AG04450 (cell line): ENCODE results near the gene ZNF608. TPM values are rescaled to one million over a fixed set of nuclear protein-coding genes. Genes with fewer than 3 reads are reported as not detected.

Experiments
- CTCF ChIA-PET: fragments of 300-600, 350-600 bp; formaldehyde crosslinking; extraction: SDS; loops from one replicate; lab custom pipeline; 2022; ENCODE audit warnings: antibody characterized with exemption, inconsistent platforms; lab: Charles Lee
- POLR2A ChIA-PET: fragments of 350-600 bp; formaldehyde crosslinking; extraction: SDS; loops from one replicate; lab custom pipeline; 2021; ENCODE audit warnings: antibody characterized with exemption, inconsistent platforms; lab: Yijun Ruan, JAX
- DNase-seq: peaks from one replicate; pipeline ENCODE4 v3.0.0-alpha.2; 2011; ENCODE audit warnings: low read depth, low spot score
- H3K27ac ChIP-seq: one replicate; pipeline ENCODE4 v1.5.1; 2012; ENCODE audit warnings: low read depth, low read length, control low read depth
- H3K27me3 ChIP-seq: one replicate; pipeline ENCODE4 v1.6.0; 2012; ENCODE audit warnings: low read length; ENCODE audit not compliant: control insufficient read depth, insufficient read depth
- H3K4me3 ChIP-seq: 2 replicates; pipeline ENCODE4 v1.5.1; 2011; ENCODE audit warnings: mild to moderate bottlenecking, low read depth, low read length, control low read depth
- H3K9me3 ChIP-seq: 2 replicates; pipeline ENCODE4 v1.5.1; 2012; ENCODE audit warnings: low read length; ENCODE audit not compliant: control insufficient read depth, insufficient read depth
- polyA plus RNA-seq: library from polyadenylated mRNA; depleted of rRNA; stranded (reverse); fragments of >200 nt; gene quantifications from 2 replicates; pipeline ENCODE4 v1.2.3, GENCODE V29; 2011
- TF ChIP-seq, protein P1 (sequence below): IDR thresholded peaks from 2 replicates; pipeline ENCODE4 v1.5.1; 2011; ENCODE audit warnings: low read depth, low read length, control low read depth, inconsistent platforms

Gene ZNF608
- polyA plus RNA-seq, 1 experiment: 13.0 TPM

DNA sequence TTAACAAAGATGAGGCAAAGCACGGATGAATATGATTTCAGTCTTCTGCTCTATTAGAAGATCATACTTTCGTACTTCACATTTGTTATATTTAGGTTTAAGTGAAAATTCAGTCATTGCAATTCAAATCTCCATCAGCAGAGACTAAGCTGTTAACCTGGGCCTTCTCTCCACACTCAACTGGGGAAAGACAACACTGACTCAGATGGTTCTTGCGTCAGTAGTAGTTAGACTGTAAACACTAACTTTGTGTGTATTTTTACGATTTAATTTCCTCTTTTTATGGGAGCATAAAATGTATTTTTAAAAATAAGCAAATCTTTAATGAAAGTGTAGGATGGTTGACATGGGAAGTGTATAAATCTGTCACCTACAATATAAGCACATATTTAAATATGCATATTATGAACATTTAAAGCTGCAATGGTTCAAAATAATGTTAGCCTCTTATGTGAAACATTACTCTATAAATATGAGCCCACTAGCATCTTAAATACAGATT, 42.7 kb upstream of the ZNF608 start:
- POLR2A ChIA-PET: no interaction called here
- no peak overlapping the region for H3K27ac ChIP-seq
- no peak for DNase-seq
- no peaks in the 10 kb centered on the region for H3K27me3 ChIP-seq
- no peaks in the 10 kb centered on the region for H3K9me3 ChIP-seq
- TF ChIP-seq, protein P1, sequence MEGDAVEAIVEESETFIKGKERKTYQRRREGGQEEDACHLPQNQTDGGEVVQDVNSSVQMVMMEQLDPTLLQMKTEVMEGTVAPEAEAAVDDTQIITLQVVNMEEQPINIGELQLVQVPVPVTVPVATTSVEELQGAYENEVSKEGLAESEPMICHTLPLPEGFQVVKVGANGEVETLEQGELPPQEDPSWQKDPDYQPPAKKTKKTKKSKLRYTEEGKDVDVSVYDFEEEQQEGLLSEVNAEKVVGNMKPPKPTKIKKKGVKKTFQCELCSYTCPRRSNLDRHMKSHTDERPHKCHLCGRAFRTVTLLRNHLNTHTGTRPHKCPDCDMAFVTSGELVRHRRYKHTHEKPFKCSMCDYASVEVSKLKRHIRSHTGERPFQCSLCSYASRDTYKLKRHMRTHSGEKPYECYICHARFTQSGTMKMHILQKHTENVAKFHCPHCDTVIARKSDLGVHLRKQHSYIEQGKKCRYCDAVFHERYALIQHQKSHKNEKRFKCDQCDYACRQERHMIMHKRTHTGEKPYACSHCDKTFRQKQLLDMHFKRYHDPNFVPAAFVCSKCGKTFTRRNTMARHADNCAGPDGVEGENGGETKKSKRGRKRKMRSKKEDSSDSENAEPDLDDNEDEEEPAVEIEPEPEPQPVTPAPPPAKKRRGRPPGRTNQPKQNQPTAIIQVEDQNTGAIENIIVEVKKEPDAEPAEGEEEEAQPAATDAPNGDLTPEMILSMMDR: no peak
- CTCF ChIA-PET: no interaction called here
- no peak overlapping the region for H3K4me3 ChIP-seq

DNA sequence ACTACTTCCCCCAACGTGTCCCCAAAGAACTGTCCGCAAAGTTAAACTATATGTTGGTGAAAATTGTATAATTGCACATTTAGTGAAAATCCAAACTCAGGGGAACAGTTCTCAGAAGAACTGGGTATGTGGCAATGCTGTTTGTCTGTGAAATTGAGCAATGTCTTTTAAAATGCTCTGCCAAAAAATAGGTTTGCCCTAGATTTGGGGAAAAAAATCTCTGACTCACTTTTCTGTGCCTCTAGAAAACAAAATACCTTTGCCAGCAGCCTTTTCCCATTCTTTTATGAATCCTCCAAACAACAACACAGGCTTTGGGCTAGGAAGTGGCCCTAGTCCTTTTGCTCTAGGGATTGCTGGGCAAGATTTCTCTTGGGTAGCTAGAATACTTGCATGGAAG, 37.4 kb upstream of the ZNF608 start:
- Histone ChIP-seq H3K4me3 (no peak overlapping the region), H3K9me3 (no peaks in the 10 kb centered on the region), H3K27ac (no peak overlapping the region), H3K27me3 (no peaks in the 10 kb centered on the region)
- ChIA-PET CTCF (no interaction called here), POLR2A (no interaction called here)
- TF ChIP-seq, protein P1: no peak
- no peak for DNase-seq

DNA sequence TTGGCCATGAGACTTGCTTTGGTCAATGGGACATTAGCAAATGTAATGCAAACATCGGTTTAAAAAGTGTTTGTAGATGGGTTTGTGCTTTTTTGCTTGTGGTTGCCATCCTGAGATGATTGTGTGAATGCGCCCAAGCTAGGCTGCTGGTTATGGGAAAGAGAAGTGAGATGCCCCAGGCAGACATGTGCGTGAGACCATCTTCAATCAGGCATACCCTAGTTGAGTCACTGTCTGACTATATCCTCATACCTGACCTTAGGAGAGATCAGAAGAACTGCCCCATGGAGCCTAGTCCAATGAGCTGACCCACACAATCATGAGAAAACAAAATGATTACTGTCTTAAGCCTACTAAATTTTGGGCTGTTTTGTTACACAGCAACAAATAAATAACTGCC, 36.8 kb upstream of the ZNF608 start:
- ChIA-PET POLR2A (no interaction called here), CTCF (no interaction called here)
- H3K27ac ChIP-seq: no peak overlapping the region
- DNase-seq: no peak
- no peak overlapping the region for H3K4me3 ChIP-seq
- TF ChIP-seq, protein P1: no peak
- H3K9me3 ChIP-seq: no peaks in the 10 kb centered on the region
- no peaks in the 10 kb centered on the region for H3K27me3 ChIP-seq

DNA sequence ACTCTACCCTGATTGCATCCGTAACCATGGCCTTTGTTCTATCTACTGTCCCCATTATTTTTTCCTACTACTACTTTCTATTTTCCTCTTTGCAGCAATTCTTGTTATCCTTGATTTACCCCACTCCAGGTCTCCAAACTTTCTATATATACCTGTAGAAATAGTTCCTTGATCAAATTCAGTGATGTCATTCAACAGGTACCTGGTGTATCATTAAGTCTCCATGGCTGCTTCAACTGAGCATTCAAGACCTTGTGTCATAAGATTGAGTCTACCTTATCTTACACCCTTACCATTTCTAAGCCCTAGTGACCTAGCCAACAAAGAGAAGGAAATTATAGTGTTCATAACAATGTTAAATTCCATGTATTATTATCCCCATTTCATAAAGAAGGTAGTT, 35.8 kb upstream of the ZNF608 start:
- Histone ChIP-seq H3K27ac (no peak overlapping the region), H3K27me3 (no peaks in the 10 kb centered on the region), H3K9me3 (no peaks in the 10 kb centered on the region), H3K4me3 (no peak overlapping the region)
- ChIA-PET CTCF (no interaction called here), POLR2A (no interaction called here)
- TF ChIP-seq, protein P1: no peak
- DNase-seq: no peak

DNA sequence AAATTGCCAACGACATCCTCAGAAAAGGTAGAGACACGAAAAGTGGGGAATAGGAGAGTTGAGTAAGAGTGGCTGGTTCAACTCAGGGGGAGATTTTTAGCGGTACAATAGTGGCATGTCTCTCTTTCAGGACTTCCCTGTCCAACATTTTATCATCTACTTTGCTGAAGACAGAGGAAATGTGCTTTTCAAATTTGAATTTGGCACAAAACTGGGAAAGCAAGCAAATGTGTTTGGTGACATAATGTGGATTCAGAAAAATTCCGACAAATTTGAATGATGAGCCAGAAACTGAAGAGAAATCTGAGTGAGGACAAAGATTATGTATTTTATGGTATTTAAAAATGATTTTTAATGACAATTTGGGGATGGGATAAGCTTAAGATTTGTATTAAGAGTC, 33.6 kb upstream of the ZNF608 start:
- Histone ChIP-seq H3K4me3 (no peak overlapping the region), H3K27me3 (no peaks in the 10 kb centered on the region), H3K9me3 (no peaks in the 10 kb centered on the region), H3K27ac (no peak overlapping the region)
- ChIA-PET POLR2A (no interaction called here), CTCF (no interaction called here)
- TF ChIP-seq, protein P1: no peak
- no peak for DNase-seq
